Activated CD4-positive, CD25-positive, alpha-beta regulatory T cell treated with anti-CD3 and anti-CD28 coated beads, Interleukin-2, amount 50 U/mL, for 16 hours (primary cell): ENCODE results near the gene TRIM15.
"Not testable (repeated sequence)": the region's sequence is repeated elsewhere in the genome, so short reads cannot be mapped to it uniquely, and the experiment has no call there.

Source experiments
- DNase-seq: peaks from one replicate; pipeline ENCODE4 v3.0.0-alpha.2; 2020; ENCODE audit warnings: low read depth, low spot score

TRIM15 gene

DNA sequence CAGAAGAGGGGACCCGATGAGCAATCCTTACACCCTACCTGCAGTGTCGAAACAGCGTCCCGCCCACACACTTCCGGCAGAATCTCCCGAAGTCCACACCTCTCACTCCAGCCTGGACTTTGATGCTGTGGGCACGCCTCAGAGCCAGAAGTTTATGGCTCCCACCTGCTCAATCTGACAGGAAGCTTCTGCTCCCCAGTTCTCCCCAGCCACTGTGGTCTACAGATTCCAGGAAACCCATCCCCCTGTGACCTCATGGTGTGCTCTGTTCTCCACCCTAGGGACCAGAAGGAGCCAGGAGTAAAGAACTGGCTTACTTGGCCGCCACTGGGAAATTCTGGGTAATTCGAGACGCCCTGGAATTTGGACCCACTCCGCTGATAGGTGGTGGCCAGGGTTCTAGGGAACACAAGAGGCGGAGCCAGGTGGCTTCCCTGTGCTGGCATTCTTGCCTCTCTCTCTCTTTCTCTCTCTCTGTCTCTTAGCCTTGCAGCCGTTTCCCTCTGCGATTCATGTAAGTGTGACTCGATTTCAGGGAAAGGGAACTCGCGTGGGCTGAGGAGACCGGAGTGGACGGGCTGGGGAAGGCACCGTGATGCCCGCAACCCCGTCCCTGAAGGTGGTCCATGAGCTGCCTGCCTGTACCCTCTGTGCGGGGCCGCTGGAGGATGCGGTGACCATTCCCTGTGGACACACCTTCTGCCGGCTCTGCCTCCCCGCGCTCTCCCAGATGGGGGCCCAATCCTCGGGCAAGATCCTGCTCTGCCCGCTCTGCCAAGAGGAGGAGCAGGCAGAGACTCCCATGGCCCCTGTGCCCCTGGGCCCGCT, at the start of gene TRIM15:
TRIM15 (plus strand) TSS at position 457 of the 828 bp plus-strand sequence; CDS start at position 596, 139 bp downstream.
- no peak for DNase-seq

DNA sequence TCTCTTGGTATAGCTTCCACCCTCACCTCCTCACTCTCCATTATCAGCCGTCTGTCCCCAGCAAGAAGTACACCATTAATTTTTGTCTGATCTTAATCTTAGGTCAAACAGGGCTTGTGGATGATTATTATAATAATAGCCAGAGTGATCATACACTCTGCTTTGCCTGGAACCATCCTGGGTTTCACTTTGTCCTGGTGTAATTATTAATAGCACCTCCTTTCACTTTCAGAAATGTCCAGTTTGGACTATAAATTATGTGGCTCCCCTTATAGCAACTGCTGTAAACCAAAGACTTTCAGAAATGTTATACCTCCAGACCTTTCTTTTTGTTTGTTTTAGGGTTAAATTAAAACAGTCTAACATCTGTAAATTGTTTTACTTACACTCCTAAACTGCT, 49.5 kb upstream of the TRIM15 start:
- no peak for DNase-seq

DNA sequence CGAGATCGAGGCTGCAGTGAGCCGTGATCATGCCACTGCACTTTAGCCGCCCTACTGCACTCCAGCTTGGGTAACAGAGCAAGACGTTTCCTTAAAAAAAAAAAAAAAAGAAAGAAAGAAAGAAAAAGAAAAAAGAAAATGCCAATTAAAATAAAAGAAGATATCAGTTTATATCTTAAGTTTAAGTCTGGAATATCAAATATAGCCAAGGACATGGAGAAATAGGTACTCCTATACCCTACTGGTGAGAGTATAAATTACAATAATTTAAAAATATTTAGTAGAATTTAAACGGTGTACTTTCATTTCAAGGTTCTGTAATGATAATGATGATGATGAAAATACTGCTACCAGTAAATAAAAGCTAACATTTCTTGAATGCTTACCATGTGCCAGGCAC, 46.6 kb upstream of the TRIM15 start:
- DNase-seq = no peak

DNA sequence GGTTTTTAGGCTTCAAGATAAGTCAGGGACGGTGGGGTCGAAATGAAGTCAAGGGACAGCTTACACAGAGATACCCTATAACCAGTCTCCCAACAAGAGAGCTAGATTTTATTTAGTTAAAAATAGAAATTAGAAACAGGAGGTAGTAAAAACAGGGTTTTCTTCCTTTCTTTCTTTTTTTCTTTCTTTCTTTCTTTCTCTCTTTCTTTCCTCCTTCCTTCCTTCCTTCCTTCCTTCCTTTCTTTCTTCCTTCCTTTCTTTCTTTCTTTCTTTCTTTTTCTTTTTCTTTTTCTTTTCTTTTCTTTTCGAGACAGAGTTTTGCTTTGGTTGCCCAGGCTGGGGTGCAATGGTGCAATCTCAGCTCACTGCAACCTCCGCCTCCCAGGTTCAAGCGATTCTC, 44.7 kb upstream of the TRIM15 start:
- not testable (repeated sequence) for DNase-seq

DNA sequence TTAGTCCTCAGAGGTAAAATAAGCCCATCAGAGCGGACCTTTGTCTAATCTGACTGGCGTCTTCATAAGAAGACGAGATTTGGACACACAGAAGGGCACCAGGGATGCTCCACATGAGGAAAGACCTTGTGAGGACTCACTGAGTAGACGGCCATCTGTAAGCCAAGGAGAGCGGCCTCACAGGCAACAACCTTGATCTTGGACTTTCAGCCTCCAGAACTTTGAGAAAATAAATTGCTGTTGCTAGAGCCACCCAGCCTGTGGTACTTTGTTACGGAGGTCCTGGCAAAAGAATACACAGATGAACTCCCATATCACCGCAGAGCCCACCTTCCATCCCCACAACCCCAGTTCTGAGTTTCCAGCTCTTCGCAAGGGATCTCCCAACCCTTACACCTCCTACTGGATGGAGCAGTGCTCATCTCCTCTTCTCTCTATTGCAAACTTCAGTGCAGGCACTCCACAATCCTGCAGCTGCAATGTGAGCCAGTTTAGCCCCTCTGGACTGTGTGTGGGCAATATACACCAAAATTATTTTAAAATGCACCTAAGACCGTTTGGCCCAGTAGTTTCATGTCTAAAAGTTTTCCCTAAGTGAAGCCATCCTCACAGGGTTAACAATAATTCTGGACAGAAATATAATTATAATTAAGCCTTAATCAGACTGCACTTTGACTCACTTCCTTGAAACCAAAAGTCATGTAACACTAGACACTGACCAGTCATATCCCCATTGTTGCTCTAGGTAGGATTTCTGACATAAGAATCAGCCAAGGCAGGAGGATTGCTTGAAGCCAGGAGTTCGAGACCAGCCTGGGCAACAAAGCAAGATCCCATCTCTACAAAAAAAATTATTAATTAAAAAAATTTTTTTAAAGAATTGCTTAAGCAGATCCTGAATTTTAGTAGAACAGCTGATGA, 41.6 kb upstream of the TRIM15 start:
- DNase-seq = no peak

DNA sequence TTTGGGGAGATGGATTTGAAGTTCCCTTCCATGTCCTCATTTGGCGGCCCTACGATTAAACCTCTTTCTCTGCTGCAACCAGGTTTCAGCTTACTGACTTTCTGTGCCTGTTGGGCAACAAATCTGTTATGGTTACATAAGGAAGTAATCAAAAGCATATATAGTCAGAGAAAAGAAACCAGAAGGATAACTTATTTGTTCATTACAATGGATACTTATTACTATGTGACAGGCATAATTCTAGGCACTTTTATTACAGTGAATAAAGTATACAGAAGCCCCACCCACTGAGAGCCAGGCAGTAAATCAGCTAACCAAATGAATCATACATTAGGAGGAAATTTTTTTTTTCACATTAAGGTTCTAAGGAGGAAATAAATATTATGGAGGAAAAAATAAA, 40.8 kb upstream of the TRIM15 start:
- no peak for DNase-seq

DNA sequence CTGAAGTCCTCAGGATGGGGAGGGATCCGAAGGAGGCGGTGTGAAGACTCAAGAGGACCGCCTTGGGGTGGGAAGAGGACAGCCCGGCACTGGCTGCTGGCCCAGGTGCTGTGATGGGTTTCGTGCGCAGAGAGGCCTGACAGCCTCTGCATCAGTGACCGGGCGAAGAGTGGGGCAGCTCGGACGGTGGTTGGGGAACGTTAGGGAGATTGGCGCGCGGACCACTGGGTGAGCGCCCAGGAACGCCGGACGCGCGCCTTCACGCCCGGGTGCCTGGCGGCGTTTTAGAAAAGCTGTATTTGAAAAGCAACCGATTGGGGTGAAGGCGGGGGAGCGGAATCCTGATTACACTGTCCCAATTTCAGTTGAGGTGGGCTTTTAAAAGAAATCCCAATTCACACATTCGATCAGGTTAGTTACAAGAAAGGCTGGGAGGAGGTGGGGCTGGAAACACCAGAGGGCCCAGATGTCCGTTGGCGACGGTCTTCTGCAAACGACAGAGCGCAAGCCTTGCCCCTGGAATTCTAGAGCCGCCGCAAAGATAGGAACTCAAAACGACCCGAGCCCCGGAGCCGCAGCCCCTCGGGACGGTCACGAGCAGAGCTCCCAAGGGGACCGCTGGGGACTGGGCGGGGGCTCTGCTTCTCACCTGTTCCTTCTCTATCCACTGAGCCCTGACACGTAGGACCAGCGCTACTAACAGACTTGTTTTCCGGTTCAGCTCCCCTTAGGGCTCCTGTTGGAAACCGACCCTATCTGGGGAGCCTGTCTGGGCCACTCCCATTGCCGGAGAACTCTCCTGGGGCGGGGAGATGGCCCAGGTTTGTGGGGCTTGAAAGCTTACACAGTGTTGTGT, 35.9 kb upstream of the TRIM15 start:
- no peak for DNase-seq

DNA sequence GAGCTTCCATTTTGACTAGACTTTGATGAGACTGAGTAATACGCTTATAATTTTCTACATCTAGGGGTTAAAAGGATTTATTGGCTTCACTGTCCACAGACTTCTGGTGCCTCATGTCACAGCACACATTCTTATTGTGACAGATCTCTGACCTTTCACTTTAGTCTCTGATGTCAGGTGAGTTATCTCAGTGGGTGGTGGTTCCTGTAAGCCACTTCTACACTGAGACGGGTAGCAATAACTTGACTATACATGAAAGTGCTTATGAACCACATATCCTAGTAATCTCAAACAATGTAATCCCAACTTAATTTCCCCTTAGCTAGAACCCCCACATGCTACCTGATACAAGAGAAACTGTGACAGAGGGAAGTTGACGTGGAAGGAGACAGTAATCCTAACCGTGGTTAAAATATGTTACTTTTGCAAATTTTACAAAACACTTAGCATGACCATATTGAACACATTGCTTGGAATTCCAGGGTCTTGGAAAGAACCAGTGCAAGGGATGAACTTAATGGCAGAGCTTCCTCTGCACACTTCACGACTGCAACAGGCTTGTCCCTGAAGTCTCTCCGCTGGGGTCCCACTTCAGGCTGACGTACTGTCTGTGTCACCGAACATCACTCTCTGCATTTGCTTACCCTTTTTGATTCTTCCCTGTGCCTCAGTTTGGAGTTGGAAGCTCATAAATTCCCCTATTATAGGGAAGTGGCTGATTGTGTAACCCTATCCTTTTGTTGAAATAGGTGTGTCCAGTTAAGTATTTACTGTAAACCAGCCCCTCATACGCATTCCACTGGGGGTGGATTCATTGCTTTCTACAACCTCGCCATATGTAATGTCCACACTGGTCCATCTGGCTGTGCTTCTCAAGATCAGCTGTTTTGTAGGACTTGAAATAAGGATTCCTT, 33.8 kb upstream of the TRIM15 start:
- no peak for DNase-seq

DNA sequence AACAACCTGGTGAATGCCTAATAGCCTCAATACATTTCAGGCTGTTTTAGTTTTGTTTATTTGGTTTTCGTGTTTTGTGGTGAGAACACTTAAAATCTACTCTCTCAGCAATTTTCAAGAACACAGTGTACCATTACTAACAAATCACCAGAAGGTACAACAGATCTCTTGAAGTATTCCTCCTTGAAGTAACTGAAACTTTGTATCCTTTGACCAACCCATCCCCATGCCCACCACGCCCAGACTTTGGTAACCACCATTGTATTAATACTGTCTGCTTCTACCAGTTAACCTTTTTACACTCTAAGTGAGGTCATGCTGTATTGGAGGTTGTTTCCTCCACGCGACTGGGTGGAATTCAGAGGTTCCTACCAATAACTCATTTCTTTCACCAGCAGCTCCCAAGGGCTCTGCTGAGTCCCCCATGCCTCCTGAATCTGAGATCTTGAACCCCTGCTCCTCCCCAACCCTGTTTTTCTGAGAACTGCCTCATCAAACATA, 33.1 kb upstream of the TRIM15 start:
- DNase-seq = no peak

DNA sequence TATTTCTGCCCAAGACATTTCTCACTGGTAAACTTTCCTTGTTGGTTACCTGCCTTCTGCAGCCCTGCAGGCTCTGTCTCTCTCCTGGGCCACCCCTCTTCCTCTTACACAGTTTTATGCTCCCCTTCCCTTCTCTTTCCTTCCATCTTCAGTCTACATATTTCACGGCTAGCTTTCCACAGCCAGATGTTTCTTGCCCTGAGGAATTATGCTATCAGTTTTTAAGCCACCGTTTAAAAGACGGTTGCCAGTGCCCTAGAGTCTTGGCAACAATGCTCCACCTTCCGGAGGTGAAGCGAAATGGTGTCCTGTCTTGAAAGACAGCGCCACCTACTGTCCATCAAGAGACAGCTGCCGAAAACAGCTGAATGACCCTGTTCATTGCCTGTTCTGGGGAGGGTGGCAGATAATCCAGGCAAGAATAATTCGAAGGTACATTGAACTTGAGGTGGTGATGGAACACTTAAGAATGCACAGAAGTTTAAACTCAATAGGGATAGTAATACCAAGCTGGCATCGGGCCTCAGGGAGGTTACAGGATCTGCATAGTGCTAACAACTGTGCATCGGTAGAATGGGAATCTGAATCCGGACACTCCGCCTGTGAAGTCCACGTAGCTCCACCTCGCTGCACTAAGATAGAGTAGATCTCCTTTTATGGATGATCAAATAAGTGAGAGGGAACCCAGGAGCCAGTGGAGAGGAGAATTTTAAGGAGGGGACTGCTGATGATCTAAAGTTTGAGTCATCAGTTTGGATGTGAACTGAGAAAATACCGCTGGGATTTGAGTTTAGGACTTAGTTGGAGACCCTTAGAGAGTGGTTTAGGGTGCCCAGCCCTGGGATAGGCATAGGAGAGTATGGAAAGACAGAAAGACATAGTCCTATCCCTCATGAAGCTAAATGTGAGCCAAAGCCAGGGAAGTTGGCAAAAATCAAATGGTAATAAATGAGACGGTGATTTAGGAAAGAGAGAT, 32.2 kb upstream of the TRIM15 start:
- peak; percentile 54 for DNase-seq

DNA sequence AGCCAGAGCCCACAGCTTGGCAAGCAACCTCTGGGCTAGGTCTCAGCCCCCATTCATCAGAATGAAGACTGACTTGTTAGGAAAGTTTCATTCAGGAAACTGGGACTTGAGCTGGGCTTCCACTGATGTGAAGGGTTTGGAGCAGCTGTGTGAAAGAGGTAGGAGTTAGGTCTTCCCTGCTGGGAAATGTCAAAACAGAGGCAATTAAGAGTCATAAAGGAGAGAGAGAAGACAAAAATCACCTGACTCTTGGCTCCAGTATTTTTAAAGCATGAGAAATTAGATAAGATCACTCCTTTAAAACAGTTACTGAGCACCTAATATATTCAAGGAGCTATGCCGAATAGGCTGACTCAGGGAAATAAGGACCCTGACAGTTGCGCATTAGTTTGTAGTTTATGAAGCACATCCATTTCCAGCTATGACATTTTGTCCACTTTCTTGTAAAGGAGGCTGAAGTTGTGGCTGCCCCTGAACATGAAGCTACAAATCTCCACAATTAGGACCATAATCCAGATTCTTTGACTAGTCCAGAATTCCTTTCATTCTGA, 31.3 kb upstream of the TRIM15 start:
- no peak for DNase-seq

DNA sequence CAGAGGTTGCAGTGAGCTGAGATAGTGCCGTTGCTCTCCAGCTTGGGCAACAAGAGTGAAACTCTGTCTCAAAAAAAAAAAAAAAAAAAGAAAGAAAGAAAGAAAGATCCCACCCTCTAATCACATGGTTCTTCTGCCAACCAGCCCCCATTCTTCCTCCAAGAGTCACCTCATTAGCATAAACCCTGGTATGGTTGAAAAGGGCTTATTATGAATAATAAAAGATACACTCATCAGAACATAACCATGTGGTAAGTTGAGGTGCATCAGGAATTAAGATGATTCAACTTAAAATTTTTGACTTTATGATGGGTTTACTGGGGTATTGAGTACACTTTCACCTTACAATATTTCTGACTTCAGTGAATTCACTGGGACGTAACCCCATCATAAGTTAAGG, 28.2 kb upstream of the TRIM15 start:
- no peak for DNase-seq

DNA sequence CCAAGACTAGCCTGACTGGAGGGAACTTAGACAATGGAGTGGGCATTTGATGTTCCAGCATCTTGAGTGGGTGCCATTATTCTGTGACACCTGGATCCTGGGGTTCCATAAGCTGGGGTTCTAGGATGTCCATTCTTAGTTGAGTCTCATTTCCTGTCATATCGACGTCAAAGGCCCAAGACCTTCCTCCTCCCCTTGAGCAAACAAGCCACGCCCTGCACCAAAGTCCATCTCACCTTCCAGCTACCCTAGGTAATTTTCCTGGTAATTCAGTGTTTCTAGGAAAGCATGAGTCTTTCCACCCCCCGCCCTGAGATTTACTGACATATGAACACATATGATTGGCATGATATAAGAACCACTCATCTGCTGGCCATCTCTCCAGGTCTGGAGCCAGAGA, 27.6 kb upstream of the TRIM15 start, which contains the start of gene TRIM40:
TRIM40 (plus strand) TSS at position 384 of the 400 bp plus-strand sequence. CDS start 897 bp downstream, outside the sequence.
- DNase-seq = no peak

DNA sequence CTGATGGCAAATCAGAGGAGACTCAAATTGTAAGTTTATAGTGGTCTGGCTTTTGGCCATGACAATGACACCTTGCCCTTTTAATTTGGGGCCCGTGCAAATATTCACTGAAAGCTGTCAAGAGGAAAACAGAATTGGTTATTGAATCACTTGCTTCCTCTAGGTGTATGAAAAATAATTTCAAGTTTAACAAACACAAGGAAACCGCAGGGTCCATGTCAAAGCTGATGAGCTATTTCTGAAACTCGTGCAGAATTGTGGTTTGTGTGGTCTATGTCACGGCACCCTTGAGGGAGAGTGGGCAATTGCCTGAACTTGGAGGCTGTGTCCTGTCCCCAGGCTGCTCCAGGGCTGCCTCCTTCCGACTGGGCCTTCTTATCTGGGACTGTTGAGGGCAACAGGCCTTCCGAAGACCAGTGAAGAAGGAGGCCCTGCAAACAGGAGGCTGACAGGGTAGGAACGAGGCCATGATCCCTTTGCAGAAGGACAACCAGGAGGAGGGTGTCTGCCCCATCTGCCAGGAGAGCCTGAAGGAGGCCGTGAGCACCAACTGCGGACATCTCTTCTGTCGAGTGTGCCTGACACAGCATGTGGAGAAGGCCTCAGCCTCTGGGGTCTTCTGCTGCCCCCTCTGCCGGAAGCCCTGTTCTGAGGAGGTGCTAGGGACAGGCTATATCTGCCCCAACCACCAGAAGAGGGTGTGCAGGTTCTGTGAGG, 26.6 kb upstream of the TRIM15 start:
- no peak for DNase-seq

DNA sequence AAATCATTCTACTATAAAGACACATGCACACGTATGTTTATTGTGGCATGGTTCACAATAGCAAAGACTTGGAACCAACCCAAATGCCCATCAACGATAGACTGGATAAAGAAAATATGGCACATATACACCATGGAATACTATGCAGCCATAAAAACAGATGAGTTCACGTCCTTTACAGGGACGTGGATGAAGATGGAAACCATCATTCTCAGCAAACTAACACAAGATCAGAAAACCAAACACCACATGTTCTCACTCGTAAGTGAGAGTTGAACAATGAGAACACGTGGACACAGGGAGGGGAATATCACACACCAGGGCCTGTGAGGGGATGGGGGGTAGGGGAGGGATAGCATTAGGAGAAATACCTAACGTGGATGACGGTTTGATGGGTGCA, 23.1 kb upstream of the TRIM15 start:
- not testable (repeated sequence) for DNase-seq

DNA sequence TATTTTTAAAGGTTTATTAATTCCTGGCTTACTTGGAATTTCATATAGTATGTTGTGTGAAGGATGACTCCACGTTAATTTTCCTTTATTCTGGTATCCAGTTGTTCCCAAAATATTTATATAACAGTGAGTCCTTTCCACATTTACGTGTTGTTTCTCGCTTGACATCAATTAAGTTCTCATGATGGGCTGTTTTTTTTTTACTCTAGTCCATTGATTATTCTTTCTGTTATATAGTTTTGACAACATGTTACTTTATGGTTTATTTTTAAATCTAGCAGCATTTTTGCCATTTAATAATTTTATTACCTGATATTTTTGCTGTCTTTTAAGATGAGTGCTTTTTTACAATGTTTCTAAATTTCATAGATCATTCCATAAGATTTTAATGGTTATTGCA, 20.7 kb upstream of the TRIM15 start:
- DNase-seq = no peak

DNA sequence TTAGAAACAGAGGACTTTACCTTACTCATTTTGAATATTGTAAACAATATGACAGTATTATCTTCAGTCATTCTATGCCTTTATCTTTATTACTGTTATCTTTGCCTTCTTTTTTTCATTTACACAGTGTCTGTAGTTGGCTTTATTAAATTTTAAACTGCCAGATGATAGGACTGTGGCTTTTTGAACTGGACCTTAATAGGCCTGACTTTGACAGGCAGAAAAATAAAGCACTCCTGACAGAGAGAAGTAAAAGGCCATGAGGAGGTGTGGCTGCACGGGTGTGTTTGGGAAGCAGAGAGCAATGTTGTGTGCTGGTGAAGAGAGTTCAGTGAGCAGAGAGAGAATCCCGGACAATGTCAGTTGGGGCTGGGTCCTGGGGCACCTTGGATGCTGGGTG, 19.6 kb upstream of the TRIM15 start:
- no peak for DNase-seq

DNA sequence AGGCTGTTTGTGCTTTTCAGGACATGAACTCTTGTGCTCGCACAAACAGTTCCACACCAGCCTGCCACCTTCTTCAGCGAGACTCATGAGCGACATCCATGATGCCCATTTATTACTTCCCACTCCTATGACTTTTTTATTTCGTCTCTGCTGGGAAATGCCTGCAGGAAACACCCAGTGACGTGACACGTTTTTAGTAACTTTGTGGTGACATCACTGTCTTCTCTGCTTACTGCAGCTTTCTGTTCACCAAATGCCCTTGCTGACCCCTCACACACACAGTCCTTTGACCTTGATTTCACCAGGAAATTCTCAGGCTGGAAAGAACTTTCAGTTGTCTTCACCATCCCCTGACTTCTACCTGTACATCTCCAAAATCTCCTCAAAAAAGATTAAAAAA, 18.5 kb upstream of the TRIM15 start:
- DNase-seq = no peak
